Activated T-helper 2 cell treated with anti-CD3 and anti-CD28 coated beads, Interferon-gamma antibody, Interleukin-2, Interleukin-4, amounts not matched to agents 10 μg/mL and 5 μg/mL and 100 μg/mL, durations not matched to agents 14 hours and 24 hours and 36 hours (primary cell): ENCODE results near the gene TREML4. TPM values are rescaled to one million over a fixed set of nuclear protein-coding genes. Genes with fewer than 3 reads are reported as not detected.

Source experiments
- DNase-seq: peaks from one replicate; pipeline ENCODE4 v3.0.0; 2021; ENCODE audit warnings: low spot score
- H3K27ac Mint-ChIP-seq: one replicate; pipeline ENCODE4 v1.8.0; 2021; ENCODE audit warnings: mixed read lengths
- H3K27me3 Mint-ChIP-seq: one replicate; pipeline ENCODE4 v1.8.0; 2021; ENCODE audit warnings: low read depth, mixed read lengths
- H3K36me3 Mint-ChIP-seq: one replicate; pipeline ENCODE4 v1.8.0; 2021; ENCODE audit warnings: low read depth, mixed read lengths
- H3K4me1 Mint-ChIP-seq: one replicate; pipeline ENCODE4 v1.8.0; 2021; ENCODE audit warnings: low read depth, mixed read lengths
- H3K4me3 Mint-ChIP-seq: one replicate; pipeline ENCODE4 v1.8.0; 2021; ENCODE audit warnings: low read depth, mild to moderate bottlenecking, moderate library complexity, mixed read lengths
- H3K9me3 Mint-ChIP-seq: one replicate; pipeline ENCODE4 v1.8.0; 2021; ENCODE audit warnings: mixed read lengths
- intact Hi-C: fragments of 100-400 bp; cut with micrococcal nuclease; formaldehyde crosslinking; loops from one replicate; pipeline ENCODE4 v1.15.1; 2023
- total RNA-seq: library from RNA; stranded (reverse); gene quantifications from 2 replicates; pipeline ENCODE4 v1.2.3, GENCODE V29; 2022

The TREML4 gene
- total RNA-seq, 1 donor from 2014 or later = not detected

DNA sequence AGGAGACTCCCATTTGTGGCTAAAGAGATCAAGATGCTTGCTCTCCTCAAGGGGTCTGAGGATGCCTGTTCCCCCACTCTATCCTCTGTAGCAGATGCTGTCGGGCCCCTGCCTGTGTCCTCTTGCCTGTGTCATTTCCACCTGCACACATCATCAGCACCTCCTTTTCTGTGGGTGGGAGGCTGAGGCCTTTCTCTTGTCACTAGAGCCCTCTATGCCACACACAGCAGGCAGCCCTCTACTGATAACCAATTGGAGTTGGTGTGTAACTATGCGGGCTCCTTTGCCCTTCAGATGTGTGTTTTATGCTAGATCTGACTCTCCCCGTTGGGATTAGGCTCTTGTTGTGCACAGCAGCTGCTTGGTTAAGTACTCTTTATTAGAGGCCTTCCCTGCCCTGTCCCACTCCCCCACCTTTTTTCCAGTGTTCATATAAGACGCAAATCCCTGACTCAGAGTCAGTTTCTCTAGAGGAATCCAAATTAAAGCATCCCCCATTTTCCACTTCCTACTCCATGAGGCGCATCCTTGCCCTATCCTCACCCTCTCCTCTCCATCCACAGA is 34.9 kb upstream of the TREML4 start:
- Mint-ChIP-seq H3K36me3 (peaks cover 72% of the 10 kb centered on the region), H3K27me3 (no peaks in the 10 kb centered on the region), H3K27ac (no peak overlapping the region), H3K4me1 (peaks cover 27% of the 10 kb centered on the region), H3K4me3 (no peak overlapping the region), H3K9me3 (peaks cover 11% of the 10 kb centered on the region)
- no peak for DNase-seq
- intact Hi-C loops = loop anchor here (5.0 kb wide), 1 partner anchor 124 kb away; no protein-coding TSS in a partner anchor

DNA sequence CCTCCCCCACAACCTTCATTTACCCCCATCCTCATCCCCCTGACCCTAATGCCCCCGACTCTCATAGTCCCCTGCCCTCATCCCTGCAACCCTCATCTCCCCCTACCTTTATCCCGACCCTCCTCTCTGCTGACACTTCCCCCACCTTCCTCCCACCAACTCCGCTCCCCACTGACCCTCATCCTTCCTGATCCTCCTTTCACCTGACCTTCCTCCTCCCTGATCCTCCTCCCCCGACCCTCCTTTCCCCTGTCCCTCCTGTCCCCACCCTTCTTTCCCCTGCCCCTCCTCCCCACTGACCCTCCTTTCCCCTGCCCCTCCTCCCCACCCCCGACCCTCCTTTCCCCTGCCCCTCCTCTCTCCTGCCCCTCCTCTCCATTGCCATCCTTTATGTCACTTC is 34.3 kb upstream of the TREML4 start:
- intact Hi-C loops = loop anchor here (5.0 kb wide), 1 partner anchor 123 kb away; no protein-coding TSS in a partner anchor
- H3K9me3 Mint-ChIP-seq = peaks cover 11% of the 10 kb centered on the region
- H3K27ac Mint-ChIP-seq = no peak overlapping the region
- no peak overlapping the region for H3K4me3 Mint-ChIP-seq
- peaks cover 74% of the 10 kb centered on the region for H3K36me3 Mint-ChIP-seq
- DNase-seq = no peak
- H3K27me3 Mint-ChIP-seq = no peaks in the 10 kb centered on the region
- peaks cover 24% of the 10 kb centered on the region for H3K4me1 Mint-ChIP-seq

DNA sequence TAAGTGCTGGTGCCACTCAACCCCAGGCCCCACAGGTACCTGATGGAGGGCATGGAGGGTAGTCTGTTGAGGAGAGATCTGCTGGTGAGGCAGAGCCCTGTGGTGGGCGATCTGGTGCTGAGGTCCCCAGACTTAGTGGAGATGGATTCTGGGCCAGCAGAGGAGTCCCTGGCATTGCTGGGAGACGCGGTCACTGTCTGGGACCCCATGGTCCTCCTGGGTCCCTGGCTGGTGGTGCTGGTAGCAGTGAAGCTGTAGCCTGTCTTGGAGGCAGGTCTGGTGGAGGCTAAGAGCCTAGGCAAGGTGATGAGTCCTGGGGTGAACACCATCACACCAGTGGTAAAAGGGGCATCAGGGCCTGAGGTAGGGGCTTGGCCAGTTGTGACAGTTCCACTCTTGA is 33.8 kb upstream of the TREML4 start:
- Mint-ChIP-seq H3K36me3 (peaks cover 74% of the 10 kb centered on the region), H3K9me3 (peaks cover 9% of the 10 kb centered on the region), H3K4me3 (no peak overlapping the region), H3K4me1 (peaks cover 27% of the 10 kb centered on the region), H3K27ac (no peak overlapping the region), H3K27me3 (no peaks in the 10 kb centered on the region)
- DNase-seq = no peak
- intact Hi-C loops = loop anchor here (5.0 kb wide), 1 partner anchor 123 kb away; no protein-coding TSS in a partner anchor

DNA sequence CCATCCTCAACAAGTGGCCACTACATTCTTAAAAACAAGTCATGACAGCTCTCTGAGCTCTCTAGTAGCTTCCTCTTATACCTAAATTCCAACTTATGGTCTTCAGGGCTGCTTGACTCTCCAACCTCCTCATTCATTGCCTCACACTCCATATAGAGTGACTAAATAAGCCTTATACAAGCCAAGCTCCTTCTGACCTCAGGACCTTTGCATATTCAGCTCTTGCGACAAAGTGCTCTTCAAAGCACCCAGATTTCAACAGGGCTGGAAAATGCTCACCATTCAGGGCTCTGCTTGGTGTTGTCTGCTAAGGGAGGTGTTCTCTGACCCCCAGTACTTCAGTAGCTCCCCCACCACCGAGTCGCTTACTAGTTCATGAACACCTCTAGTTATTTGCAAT is 30.9 kb upstream of the TREML4 start:
- H3K27me3 Mint-ChIP-seq = no peaks in the 10 kb centered on the region
- peaks cover 52% of the 10 kb centered on the region for H3K4me1 Mint-ChIP-seq
- H3K36me3 Mint-ChIP-seq = peaks cover 54% of the 10 kb centered on the region
- H3K4me3 Mint-ChIP-seq = no peak overlapping the region
- intact Hi-C loops = no loop called here
- DNase-seq = no peak
- no peak overlapping the region for H3K27ac Mint-ChIP-seq
- no peaks in the 10 kb centered on the region for H3K9me3 Mint-ChIP-seq

DNA sequence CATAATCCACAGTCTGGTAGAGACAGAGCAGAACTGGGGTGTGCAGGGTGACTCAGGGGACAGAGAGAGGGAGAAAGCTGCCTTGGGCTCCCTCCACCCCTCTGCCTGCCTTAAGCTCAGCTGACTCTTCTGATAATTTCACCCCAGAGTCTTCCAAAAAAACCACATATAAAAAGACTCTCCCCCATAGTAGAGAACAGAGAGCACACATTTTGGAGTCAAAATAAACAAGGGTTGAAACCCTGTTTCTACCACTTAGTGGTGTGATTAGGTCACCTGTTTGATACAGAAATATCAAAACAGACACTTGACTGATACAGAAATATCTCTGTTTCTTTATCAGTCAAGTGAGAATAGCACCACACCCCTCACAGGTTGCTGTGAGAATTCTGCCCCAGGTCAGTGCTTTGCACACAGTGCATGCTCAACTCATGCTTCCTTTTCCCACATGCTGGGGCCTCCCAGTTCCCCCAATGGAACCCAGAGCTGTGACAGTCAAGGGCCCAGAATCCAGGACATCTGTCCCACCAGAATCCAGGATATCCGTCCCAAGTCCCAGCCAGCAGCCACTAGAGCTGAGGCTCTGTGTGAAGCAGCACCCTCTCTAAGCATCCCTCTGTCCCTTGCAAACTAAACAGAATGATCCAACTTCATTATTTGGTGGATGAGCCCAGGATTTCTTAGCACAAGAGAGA is 28.4 kb upstream of the TREML4 start:
- H3K9me3 Mint-ChIP-seq = no peaks in the 10 kb centered on the region
- intact Hi-C loops = no loop called here
- H3K4me3 Mint-ChIP-seq = peak overlapping the region; percentile 76
- H3K27ac Mint-ChIP-seq = peak overlapping the region; percentile 95
- DNase-seq = peak; percentile 23
- H3K36me3 Mint-ChIP-seq = peaks cover 36% of the 10 kb centered on the region
- H3K27me3 Mint-ChIP-seq = no peaks in the 10 kb centered on the region
- H3K4me1 Mint-ChIP-seq = peaks cover 53% of the 10 kb centered on the region

DNA sequence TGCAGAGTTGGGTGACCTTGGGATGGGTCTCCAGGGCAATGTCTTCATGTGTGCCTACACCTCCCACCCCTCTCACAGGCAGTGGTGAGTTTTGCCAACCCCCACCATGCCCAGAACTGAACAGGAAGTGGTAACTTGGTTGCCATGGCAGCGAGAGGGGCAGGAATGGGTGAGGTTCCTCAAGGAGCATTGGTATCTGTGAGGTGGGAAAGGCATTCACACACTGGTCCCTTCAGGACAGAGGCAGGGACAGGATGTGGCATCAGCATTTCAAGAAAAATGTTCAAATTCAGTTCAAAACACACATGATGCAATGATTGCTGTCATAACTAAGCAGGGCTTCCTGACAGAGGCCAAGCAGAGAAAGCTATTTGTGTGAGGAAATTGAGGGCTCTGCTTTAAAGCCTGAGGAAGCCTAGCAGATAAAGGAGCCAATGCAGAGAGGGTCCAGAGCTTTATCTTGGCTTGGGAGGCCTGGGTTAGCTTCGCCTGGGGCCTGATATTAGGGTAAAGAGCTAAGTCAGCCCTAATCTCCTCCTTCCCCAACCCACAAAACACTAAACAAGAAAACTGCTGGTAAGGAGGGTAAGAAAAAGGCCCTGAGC is 27.8 kb upstream of the TREML4 start:
- peak overlapping the region; percentile 76 for H3K4me3 Mint-ChIP-seq
- H3K4me1 Mint-ChIP-seq = peaks cover 48% of the 10 kb centered on the region
- H3K27ac Mint-ChIP-seq = peak overlapping the region; percentile 95
- peak; percentile 66 for DNase-seq
- H3K27me3 Mint-ChIP-seq = peaks cover 1% of the 10 kb centered on the region
- intact Hi-C loops = no loop called here
- H3K9me3 Mint-ChIP-seq = peaks cover 4% of the 10 kb centered on the region
- peaks cover 29% of the 10 kb centered on the region for H3K36me3 Mint-ChIP-seq

DNA sequence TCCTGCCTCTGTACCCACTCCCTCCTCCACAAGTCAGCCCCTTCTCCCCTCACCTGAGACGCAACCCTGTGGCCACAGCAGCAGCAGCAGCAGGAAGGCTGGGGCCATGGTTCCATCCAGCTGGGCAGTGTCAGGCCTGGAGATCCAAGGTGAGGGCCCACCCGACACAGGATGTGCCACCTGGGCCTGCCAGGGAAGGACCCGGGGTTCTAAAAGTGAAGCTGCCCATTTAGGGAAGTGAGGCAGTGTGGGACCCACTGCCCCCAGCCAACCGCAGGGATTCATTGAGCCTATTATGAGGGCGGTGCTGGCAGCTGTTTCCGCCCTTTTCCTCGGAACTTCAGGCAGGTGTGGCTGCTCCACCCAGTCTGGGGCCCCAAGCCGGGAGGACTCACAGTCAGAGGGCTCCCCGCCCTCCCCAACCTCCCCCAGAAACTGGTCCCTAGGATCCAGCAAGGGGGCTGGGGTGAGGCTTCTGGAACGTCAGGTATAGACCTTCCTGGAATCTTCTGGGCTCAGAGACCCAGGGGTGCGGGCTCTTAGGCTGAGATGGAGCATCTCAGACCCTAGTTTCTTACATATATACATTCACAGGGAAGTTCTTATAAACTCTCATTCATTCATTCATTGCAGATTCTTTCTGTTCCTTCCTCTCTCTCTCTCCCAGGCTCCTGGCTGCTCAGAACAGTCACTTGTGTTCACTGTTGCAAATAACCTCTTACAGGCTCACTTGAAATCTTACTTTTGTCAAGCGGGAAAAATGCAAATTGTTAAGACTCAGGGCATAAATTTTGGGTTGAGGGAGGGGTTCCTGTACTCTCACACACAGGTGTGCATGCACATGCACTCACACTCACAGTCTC is 27.0 kb upstream of the TREML4 start, which contains the start of gene TREML2:
TSS of gene TREML2 (minus strand) at position 249 of the 863 bp plus-strand sequence. CDS start at position 108, 141 bp downstream.
- peaks cover 25% of the 10 kb centered on the region for H3K36me3 Mint-ChIP-seq
- intact Hi-C loops = no loop called here
- peak within 1 kb of the TSS; percentile 95 for H3K27ac Mint-ChIP-seq
- peak within 1 kb of the TSS; percentile 76 for H3K4me3 Mint-ChIP-seq
- peaks cover 4% of the 10 kb centered on the region for H3K9me3 Mint-ChIP-seq
- peak; percentile 26 for DNase-seq
- peaks cover 1% of the 10 kb centered on the region for H3K27me3 Mint-ChIP-seq
- H3K4me1 Mint-ChIP-seq = peaks cover 46% of the 10 kb centered on the region

DNA sequence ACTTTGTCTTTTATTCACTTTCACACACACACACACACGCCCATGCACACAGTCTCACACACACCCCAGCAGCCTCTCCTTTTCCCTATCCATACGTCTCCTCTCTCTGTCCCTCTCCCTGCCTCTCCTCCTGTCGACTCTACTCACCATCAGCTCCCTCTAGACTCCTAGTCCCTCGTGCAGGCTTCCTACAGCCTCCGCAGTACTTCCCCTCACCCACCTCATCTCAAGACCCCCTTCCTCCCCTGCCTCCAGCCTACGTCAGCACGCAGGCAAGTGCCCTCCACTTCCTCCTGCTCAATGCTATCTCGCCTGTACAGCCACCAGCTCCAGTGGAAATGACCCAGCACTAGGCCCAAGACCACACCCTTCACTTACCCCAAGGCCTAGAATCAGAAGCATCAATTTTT is 26.4 kb upstream of the TREML4 start:
- DNase-seq = no peak
- peak overlapping the region; percentile 95 for H3K27ac Mint-ChIP-seq
- intact Hi-C loops = no loop called here
- H3K4me3 Mint-ChIP-seq = peak overlapping the region; percentile 76
- H3K27me3 Mint-ChIP-seq = peaks cover 1% of the 10 kb centered on the region
- H3K4me1 Mint-ChIP-seq = peaks cover 42% of the 10 kb centered on the region
- H3K9me3 Mint-ChIP-seq = peaks cover 7% of the 10 kb centered on the region
- H3K36me3 Mint-ChIP-seq = peaks cover 19% of the 10 kb centered on the region

DNA sequence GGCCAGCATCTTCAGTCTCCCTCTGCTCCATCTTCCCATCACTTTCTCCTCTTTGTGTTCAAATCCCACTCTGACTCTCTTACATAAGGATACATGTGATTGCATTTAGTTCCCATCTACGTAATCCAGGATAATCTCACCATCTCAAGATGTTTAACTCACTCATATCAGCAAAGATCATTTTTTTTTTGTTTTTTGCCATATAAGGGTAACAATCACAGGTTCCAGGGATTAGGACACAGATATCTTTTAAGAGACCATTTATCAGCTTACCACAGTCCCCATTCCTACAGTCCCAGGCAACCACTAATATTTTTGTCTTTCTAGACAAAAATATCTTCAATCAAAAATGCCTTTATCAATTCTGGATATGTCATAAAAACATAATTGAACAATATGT is 24.0 kb upstream of the TREML4 start:
- peaks cover 1% of the 10 kb centered on the region for H3K27me3 Mint-ChIP-seq
- H3K9me3 Mint-ChIP-seq = peaks cover 13% of the 10 kb centered on the region
- no peak overlapping the region for H3K27ac Mint-ChIP-seq
- intact Hi-C loops = no loop called here
- H3K4me3 Mint-ChIP-seq = no peak overlapping the region
- peaks cover 37% of the 10 kb centered on the region for H3K4me1 Mint-ChIP-seq
- DNase-seq = no peak
- H3K36me3 Mint-ChIP-seq = peaks cover 5% of the 10 kb centered on the region

DNA sequence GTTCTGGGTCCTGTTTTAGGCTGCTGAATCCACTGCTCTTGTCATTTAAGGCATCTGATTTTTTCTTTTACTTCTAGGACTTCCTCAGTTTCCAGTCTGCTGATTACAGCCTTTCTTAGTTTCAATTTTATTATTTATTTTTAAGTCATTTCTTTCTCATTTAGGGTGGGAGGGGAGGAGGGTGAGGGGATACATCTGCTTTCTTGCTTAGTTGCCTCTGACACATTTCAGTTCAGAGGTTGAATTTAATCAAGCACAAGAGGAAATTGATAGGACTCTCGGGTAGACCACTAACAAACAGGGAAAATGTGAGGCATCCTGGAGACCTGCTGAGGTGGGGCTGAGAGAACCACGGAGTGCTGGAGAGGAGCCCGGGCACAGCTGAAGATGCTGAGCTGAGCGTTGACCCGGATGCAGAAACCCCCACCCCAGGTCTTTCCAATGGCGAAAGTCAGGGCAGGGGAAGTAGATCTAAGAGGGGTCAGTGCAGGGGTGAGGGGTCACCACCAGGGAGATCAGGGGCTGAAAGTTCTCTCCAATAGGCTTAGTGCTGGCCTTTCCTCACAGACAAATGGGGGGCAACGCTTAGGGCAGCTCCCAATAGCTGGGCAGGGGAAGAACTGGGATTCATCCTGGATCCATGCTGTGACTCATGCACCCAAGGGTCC is 19.6 kb upstream of the TREML4 start:
- peaks cover 12% of the 10 kb centered on the region for H3K27me3 Mint-ChIP-seq
- H3K27ac Mint-ChIP-seq = no peak overlapping the region
- peaks cover 13% of the 10 kb centered on the region for H3K9me3 Mint-ChIP-seq
- H3K36me3 Mint-ChIP-seq = no peaks in the 10 kb centered on the region
- H3K4me3 Mint-ChIP-seq = no peak overlapping the region
- H3K4me1 Mint-ChIP-seq = peaks cover 3% of the 10 kb centered on the region
- intact Hi-C loops = no loop called here
- no peak for DNase-seq

DNA sequence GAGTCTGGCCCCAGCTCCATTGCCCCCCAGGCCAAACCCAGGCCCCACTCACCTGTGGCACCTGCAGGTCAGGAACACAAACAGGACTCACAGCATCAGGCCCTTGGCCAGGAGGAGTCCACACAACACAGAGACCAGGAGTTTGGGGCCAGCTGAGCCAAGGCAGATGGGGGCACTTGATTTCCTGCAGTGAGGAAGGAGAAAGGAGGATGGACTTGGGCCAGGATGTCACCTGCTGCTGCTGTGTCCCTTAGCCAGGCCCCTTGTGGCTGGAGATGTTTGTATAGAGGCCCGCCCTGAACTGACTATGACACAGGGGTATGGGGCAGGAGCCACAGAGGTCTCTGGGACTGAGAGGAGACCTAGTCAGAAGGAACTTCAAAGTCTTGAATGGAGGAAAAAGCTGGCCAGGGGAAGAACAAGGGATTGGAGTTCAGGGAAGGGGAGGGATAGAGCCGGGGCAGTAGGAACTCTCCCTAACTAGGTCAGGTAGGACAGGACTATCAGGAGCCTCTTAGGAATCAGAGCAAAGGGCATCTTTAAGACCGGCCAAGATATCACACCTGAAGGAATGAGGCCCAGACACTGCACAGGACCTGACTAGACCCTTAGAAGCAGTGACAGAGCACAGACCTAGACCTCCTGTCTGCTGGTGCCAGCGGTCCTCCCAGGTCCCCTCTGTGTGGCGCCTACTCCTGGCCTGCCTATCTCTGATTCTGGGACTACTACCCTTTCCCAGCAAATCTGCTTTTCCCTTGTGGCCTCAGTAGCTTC is 18.4 kb upstream of the TREML4 start:
- Mint-ChIP-seq H3K27me3 (peaks cover 12% of the 10 kb centered on the region), H3K4me3 (no peak overlapping the region), H3K9me3 (peaks cover 22% of the 10 kb centered on the region), H3K4me1 (peaks cover 3% of the 10 kb centered on the region), H3K27ac (no peak overlapping the region), H3K36me3 (no peaks in the 10 kb centered on the region)
- no peak for DNase-seq
- intact Hi-C loops = no loop called here
